Adrenal gland (tissue), 5 donors: Measurements from ENCODE around the gene FBXO24.

Experiments
- POLR2A ChIP-seq, 2 donors: fragments of 450-650 bp; IDR thresholded peaks; one replicate each; pipeline ENCODE4 v1.6.1; 2017; ENCODE audit warnings: antibody characterized with exemption in 2 of 2, mild to moderate bottlenecking in 2 of 2, moderate library complexity in 1 of 2
- TF ChIP-seq, protein P1 (sequence below), 6 experiments: fragments of 450-650 bp in 4 of 6; fragments of 200-600 bp in 2 of 6; sonication (generic) in 1 of 6; IDR thresholded peaks; 1 replicate in 5 of 6; 2 replicates in 1 of 6; pipeline versions ENCODE4 v1.5.1 to v1.8.0; 2016 to 2021; ENCODE audit warnings: antibody characterized with exemption in 6 of 6, mild to moderate bottlenecking in 2 of 6, moderate library complexity in 1 of 6
- donor health status: DM: no; HTN: no; CAD: no.

- TF ChIP-seq POLR2A (IDR thresholded peaks at IDR 0.05), result no peak
- TF ChIP-seq, protein P1, sequence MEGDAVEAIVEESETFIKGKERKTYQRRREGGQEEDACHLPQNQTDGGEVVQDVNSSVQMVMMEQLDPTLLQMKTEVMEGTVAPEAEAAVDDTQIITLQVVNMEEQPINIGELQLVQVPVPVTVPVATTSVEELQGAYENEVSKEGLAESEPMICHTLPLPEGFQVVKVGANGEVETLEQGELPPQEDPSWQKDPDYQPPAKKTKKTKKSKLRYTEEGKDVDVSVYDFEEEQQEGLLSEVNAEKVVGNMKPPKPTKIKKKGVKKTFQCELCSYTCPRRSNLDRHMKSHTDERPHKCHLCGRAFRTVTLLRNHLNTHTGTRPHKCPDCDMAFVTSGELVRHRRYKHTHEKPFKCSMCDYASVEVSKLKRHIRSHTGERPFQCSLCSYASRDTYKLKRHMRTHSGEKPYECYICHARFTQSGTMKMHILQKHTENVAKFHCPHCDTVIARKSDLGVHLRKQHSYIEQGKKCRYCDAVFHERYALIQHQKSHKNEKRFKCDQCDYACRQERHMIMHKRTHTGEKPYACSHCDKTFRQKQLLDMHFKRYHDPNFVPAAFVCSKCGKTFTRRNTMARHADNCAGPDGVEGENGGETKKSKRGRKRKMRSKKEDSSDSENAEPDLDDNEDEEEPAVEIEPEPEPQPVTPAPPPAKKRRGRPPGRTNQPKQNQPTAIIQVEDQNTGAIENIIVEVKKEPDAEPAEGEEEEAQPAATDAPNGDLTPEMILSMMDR (IDR thresholded peaks at IDR 0.05), result no peak
Observed at GRCh38 chr7:100630066-100630465, 43.9 kb downstream of the FBXO24 start.
